GM21786 (cell line): ENCODE measurements around the gene NPW.
"Not testable (repeated sequence)": the region's sequence is repeated elsewhere in the genome, so short reads cannot be mapped to it uniquely, and the experiment has no call there.

Experiments
- ATAC-seq: cut with Tn5 transposase; IDR thresholded peaks from one replicate; pipeline ENCODE4 v1.9.1; 2021; ENCODE audit not compliant: unreplicated experiment

NPW gene

DNA sequence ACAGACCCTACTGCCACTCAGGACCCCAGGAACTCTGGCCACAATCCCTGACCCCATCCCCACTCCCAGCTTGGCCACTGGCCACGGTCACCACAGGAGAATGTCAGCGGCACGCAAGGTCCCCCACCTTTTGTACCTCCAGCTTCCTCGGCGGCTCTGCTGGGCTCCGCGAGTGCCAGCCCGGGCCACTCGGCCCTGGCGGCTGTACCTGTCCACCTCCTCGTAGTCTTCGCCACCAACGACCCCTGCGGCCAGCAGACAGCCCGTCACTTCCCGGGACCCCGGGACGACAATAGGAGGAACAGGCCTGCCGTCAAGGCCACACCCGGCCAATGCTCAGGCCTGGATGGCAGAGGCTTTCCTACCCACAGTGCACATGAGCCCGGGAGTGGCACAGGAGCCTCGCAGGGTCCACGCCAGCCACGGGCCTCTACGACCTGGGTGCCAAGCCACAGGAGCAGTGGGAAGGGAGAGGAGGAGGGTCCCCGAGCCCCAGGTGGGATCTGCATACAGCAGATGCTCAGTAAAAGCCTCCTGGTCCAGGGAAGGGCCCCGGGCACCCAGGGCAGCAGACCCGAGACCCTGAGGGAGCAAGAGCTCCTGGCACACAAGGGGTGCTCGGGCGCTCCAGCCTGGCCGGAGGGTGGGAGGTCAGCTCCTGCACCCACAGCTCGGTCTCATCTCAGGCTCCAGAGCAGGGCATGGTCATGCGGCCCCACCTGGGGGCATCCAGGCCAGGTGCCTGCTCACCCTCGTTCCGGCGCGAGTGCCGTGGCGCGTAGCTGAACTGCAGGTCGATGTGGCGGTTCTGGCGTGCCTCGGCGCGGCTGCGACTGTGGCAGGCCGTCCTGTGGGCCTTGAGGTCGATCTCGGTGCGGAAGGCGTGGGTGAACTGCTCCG, 17.9 kb upstream of the NPW start:
- ATAC-seq: no peak

DNA sequence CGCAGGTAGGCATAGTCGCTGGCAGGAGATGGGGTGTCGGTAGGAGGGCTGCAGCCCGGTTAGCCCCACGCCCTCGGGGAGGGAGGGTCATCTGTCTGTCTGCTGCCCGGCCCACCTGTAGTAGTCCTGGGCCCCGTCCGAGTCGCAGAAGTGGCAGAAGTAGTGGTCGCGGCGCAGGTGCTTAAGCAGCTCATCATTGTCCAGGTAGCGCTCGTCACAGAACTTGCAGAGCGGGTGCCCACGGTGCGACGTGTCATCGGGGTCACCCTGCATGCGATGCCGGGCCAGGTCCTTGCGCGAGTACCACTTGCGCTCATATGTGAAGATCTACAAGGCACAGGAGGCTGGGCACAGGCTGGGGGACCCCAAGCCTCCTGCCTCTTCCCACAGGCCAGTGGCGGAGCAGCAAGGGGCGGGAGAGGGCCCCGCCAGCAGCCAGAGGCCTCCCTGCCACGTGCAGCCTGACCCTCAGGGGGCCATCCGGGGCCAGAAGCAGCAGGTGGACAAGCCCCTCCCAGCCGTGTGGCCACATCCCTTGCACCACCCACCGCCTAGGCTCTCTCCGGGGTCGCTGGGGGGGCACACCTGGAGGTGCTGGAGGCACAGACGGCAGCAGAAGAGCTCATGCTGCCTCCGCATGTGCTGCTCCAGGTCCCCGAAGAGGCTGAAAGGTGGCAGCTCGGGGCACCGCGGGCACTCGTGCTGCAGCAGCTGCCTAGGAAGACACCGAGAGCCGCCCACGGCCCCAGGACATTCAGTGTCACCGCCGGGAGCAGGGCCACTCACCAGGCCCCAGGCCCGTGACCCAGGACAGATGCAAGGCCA, 17.0 kb upstream of the NPW start:
- no peak for ATAC-seq

DNA sequence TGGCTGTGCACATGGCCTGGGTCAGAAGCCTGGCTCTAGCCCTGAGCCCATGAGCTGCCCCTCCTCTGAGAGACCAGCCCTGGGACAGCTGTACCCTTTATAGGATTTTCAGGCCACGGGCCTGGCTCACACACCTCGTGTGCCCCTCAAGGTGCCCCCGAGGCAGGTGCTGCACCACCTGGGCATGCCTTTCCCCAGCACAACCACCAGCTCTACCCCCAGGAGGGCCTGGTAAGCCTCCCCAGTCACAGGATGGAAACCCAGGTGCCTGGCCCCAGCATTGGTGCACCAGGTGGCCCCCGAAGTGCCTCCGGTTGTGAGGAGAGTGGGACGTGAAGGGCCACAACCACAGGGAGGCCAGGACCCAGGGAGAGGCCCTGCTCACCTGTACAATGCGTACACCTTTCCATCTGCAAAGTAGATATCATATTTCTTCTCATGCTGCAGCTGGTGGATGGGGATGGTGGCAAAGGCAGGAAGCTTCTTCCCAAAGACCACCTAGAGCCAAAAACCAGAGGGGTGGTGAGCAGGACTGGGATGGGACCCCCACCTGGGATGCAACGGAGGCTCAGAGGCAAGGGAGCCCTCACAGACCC, 16.3 kb upstream of the NPW start:
- no peak for ATAC-seq

DNA sequence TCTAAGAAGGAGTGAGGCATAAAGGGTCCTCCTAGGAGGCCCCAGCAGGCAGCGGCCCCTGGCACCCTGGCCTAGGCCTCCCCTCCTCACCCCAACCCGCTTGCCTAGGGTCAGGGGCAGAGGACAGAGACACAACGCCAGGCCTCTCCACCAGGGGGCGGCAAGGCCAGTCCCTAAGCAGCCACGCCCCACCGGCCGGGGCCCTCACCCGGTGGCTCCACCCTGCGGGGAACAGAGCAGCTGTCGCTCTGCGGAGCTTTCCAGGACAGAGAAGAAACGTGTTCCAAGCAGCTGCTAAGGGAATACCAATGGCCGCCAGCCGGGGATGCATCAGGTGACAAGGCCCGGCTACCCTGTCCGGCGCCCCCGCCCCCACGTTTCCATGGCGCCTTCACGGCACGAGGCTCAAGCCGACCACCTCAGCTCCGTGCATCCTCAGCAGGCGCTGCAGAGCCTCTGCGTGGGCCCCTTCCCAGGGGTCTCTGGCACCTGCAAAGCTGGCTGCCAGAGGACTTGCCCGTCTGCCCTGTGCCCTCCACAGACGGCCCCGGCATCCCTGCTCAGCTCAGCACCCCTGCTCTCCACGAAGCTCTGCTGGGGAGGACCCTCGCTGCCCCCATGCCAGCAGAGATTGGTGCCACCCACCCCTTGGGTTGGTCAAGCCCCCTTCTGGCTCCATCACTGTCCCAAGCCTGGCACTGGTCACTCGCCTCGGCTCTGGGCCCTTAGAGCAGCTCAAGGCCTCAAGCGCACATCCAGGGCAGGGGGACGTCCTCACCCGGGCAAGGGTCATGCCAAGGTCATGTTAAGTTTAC, 15.6 kb upstream of the NPW start:
- peak; percentile 71 for ATAC-seq

DNA sequence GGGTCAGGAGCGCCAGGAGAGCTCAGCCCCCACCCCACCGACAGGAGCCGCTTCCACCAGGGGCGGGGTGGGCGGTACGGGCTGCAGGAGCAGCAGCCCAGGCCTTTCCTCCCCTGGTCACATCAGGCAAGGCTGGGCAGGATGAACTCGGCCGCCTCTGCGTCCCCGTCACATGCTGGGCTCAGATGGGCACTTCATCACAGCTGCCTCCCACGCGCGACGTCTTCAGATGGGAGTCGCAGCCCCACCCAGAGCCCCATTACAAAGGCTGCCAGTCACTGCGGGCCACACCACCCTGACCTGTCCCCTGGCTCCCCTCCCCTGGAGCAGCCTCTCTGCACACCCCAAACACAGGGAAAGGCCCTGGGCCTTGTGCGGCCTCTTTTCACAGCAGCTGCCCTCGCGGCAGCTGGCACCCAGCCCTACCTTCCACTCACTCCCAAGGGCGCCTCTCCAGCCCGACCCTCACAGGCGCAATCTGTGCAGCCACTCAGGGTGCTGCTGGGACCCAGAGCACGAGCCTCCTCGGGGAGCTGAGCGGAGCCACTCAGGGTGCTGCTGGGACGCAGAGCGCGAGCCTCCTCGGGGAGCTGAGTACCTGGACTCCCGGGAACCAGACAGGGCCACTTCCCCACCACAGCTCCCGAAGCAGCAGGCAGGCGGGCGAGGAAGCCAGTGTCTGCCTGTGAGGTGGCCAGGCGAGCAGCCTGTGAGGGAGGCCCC, 14.6 kb upstream of the NPW start:
- no peak for ATAC-seq

DNA sequence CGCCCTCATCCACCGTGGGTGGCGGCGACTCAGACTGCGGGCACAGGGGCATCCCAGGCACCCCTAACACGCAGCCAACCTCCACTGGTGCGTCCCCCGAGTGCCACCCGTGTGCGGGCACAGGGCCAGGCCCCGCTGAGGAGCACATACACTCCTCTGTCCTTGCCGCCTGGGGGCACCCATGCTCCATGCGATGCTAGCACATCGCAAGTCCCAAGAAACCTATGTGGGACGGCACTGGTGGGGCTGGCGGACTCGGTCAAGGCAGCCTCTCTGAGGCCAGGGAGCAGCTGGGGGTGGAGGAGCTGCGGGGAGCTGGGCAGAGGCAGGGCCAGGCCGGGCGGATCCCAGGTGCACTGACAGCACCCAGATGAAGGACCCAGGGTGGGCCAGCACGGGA, 13.9 kb upstream of the NPW start:
- no peak for ATAC-seq

DNA sequence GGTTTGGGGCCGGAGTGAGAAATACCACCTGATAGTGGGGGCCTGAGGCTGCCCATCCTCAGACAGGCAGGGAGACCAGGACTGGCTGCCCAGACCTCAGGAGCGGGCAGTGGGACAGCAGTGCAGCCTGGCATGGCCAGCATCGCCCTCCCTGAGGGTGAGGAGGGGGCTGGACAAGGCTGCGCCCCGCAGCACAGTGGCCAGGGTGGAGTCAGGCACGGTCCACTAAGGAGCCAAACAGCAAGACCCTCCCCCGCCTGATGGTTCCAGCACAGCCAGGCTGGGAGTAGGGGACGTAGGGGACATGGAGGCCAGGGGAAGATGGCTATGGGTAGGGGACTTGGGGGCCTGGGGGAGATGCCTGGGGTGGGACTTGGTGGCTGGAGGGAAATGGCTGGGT, 13.3 kb upstream of the NPW start:
- ATAC-seq: no peak

DNA sequence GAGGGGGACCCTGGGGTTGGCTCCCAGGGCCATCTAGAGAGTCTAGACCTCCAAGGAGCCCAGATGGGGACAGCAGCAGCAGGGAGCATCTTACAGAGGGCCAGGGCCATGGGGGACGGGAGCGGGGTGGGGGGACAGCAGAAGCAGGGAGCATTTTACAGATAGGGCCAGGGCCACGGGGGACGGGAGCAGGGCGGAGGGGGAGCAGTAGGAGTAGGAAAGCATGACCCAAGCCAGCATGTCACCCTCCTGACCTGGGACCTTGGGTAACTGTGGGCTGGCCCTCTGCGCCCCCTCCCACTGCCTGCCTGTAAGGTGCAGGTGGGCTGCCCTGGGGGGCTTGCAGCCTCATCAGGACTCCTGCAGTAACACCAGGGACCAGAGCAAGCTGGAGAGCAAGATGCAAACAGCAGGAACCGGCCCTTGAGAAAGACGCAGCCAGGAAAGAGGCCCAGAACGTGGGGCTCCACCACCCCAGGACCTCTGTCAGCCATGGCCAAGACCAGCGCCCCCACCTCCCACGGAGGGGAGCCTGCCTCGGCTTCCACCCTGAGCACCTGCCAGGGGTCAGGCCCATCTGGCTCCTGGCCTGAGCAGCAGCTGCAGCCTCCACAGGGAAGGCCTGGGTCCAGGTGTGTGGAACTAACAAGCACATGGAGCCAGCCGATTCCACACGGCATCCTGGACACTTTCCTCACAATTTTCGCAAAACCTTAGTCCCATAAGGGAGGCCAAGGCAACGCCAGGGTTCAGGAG, 12.3 kb upstream of the NPW start:
- ATAC-seq: no peak

DNA sequence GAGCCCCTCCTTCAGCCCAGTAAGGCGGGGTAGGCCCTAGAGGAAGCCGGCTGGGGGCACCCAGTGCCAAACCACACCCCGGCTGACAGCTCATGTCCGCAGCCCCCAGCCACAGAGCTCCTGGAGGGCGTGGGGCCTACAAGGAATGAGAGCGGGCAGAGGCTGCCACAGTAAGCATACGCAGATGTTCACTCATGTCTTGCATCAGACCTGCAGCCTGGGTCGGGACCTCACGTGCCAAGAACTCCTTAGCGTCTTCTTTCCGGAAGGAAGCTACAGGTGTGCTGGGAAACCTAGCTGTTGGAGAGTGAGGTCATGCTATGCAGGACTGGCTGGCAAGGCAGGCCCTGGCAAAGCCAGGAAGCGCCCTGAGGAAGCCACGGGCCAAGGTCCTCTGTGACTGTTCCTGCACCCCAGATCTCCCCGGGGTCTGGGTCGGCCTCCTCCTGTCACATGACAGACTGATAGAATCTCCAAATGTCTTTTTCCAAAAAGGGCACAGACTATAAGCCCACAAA, 11.5 kb upstream of the NPW start:
- ATAC-seq: no peak

DNA sequence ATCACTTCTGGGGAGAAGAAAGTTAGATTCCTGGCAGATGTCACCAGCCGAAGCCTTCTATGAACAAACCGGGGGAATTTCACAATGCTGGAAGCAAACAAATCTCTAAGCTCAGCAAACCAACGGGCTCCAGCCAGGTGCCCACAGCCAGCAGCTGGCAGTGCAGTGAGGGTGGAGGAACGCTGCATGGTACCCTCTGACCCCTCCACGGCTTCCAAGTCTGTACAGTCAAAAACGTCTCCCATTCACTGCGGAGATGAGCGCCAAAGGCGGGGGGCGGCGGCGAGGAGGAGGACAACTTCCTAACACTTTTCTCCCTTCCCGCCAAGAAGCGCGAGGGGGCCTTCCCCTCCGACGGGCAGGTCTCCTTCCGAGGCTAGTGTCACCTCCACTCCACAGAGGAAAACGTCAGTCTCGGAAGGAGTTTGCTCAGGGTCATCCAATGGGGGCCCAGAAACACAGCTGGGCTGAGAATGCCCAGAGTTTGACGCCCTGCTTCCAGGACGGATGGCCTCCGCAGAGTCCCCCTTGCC, 10.9 kb upstream of the NPW start:
- no peak for ATAC-seq

DNA sequence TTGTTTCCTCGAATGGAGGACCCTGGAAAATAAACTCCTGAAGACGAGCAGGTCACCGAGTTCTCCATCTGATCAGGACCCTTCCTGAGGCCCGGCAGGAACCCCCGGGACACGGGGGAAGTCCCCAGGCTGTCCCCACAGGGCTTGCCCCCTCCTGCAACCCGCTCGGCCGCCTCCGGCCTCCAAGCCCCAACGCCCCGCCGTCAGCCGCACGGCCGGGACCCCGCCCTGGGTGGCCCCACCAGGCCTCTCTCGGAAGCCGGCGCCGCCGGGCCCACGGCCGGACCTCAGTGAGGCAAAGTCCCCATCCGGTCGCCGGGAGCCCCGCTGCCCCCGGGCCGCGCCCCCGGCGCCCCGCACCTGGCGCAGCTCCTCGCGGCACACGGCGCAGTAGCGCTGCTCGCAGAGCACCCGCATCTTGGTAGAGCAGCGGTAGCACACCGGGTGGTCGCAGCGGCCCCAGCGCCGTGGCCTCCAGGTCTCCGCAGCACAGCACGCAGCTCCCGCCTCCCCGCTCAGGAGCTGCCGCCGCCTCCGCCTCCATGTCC, 10.3 kb upstream of the NPW start:
- peak; percentile 19 for ATAC-seq

DNA sequence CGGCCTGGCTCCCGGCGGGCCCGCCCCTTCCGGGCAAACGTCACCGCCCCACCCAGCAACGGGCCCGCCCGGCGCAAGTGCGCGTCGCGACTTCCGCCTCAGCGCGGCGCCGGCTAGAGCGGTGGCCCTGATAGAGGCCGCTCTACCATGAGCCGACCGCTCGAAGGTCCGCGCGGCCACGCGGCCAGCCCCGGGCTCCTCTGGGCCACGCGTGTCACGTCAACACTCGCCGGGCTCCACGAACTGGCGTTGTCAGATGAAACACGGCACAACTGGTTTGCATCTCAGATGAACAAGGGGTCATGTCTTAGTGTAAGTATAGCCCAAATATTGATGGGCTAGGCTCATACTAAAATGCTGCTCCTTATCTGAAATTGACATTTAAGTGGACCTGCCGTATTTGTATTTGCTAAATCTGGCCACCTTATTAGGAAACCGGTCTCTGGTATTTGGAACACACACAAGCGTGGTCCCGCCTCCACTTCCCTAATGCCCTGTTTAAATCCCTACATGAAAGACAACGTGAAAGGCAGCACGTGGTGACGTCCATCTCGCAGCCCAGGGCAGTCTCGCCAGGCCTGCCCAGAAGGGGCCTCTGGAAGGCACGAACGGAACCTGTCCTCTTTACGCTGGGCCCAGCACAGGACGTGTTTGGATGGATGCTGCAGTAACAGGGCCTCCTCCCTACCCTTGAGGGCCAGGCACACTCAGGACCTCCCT, 9.6 kb upstream of the NPW start, which contains the start of gene ZNF598:
TSS of gene ZNF598 (minus strand) at position 31 of the 720 bp plus-strand sequence.
- peak; percentile 81 for ATAC-seq

DNA sequence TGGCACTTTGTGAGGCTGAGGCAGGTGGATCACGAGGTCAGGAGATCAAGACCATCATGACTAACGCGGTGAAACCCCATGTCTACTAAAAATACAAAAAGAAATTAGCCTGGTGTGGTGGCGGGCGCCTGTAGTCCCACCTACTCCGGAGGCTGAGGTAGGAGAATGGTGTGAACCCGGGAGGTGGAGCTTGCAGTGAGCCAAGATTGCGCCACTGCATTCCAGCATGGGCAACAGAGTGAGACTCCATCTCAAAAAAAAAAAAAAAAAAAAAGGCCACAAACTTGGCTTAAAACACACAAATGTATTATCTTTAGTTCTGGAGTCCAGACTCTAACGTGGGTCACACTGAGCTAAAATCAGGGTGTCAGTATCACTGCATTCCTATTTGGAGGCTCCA, 7.9 kb upstream of the NPW start:
- not testable (repeated sequence) for ATAC-seq

DNA sequence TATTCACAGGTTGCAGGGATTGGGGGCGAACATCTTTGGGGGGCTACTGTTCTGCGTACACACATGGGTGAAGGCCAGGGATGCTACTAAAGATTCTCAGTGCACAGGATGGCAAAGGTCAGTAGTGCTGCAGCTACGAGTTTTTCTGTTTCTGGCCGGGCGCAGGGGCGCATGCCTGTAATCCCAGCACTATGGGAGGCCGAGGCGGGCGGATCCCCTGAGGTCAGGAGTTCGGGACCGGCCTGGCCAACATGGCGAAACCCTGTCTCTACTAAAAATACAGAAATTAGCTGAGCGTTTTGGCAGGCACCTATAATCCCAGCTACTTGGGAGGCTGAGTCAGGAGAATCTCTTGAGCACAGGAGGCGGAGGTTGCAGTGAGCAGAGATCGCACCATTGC, 6.1 kb upstream of the NPW start:
- no peak for ATAC-seq

DNA sequence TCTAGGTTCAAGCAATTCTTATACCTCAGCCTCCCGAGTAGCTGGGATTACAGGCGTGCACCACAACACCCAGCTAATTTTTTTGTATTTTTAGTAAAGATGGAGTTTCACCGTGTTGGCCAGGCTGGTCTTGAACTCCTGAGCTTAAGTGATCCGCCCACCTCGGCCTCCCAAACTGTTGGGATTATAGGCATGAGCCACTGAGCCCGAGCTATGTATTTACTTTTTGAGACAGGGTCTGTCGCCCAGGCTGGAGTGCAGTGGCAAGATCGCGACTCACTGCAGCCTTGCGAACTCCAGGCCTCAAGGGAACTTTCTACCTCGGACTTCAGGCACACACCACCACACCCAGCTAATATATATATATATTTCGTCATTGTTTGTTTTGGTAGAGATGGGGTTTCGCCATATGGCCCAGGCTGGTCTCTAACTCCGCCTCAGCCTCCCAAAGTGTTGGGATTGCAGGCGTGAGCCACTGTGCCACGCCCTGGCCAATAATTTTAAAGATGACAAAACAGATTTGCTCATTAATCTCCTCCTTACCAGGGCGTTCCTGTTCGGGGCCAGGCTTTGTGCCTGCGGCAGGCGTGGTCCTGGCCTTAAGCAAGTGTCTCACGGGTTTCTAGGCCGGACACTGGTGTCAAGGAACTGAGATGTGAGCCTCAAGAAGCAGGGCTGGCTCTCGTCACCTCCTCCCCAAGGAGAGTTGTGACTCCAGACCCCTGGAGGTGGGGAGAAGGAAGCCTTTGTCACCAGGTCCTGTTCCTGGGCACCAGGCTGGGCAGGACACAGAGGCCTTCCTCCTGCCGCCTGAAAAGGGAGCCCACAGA, 4.3 kb upstream of the NPW start:
- ATAC-seq: no peak

DNA sequence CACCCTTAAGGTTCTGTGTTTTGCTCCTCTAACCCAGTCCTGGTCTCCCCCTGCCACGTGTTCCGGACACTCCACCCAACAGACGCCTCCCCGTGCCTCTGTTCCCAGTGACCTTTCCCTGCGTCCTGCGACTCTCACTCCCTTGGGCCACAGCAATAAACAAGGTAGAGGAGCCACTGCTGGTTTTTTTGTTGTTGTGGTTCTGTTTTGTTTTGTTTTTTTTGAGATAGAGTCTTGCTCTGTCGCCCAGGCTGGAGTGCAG, 3.7 kb upstream of the NPW start:
- no peak for ATAC-seq

DNA sequence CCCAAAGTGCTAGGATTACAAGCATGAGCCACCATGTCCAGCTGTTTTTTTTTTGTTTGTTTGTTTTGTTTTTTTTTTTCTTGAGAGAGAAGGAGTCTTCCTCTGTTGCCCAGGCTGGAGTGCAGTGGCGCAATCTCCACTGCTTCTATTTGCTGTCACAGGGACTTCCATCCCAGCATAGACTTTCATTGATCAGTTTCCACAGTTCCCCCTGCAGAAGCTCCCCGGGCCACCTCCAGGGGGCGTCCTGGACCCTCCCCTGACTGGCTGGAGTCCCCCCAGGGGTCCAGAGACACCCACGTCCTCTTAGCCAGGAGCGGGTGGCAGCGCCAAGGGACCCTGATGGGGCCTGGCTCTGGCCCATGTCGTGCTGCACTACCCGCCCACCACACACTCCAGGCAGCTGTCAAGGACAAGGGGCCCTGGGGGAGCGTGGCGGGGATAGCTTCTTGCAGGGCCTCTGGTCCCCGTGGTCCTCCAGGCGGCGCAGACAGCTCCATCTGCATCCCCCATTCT, 3.1 kb upstream of the NPW start:
- ATAC-seq: no peak
